COLO668 (cell line): ENCODE measurements around the gene UGT1A9.

Source experiments
- DNase-seq: peaks from one replicate; lab custom pipeline; 2025; ENCODE audit not compliant: unreplicated experiment; lab: John Stamatoyannopoulos, UW

UGT1A9 gene

GRCh38 chr2:233795735-233796171, 124.1 kb downstream of the UGT1A9 start:
- no peak for DNase-seq

GRCh38 chr2:233796254-233796653, 124.6 kb downstream of the UGT1A9 start:
- no peak for DNase-seq

- no peak for DNase-seq
These were observed 126.8 kb downstream of the UGT1A9 start for GRCh38 chr2:233798335-233799086.

DNA sequence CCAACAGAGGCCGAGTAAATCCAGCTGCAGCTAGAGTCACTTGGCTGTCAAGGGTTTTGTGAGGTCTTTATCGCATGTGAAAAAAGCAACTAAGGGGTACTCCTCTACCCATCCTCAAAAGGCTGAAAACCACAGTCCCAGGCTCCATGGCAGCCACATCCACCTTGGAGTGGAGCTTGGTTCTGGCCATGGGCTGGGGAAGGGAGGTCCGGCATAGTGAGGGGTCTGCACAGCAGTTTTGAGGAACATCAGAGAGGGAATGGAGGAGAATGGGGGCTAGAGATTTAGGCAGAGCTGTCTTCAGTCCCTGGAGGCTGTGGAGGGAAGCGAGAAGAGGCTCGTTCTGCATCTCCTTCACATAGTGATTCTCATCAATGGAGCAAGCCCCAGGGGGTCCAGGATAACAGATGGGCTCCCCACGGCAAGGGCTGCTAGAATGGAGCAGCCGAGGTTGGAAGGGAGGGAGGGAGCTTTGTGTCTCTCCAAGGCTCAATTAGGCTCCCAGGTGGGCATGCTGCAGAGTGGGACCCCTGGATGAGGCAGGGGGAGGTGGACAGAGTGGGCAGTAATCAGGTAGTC, 127.5 kb downstream of the UGT1A9 start:
- DNase-seq, result no peak

- DNase-seq, result no peak
These were observed 128.0 kb downstream of the UGT1A9 start for GRCh38 chr2:233799716-233800115.

GRCh38 chr2:233800208-233800607, 128.5 kb downstream of the UGT1A9 start:
- no peak for DNase-seq

- DNase-seq, result no peak
These were observed 129.8 kb downstream of the UGT1A9 start for GRCh38 chr2:233801357-233802131.

GRCh38 chr2:233802132-233802815, 130.6 kb downstream of the UGT1A9 start:
- DNase-seq, result no peak

GRCh38 chr2:233803292-233803911, 131.7 kb downstream of the UGT1A9 start:
- DNase-seq, result no peak

GRCh38 chr2:233803994-233804393, 132.3 kb downstream of the UGT1A9 start:
- DNase-seq, result no peak

DNA sequence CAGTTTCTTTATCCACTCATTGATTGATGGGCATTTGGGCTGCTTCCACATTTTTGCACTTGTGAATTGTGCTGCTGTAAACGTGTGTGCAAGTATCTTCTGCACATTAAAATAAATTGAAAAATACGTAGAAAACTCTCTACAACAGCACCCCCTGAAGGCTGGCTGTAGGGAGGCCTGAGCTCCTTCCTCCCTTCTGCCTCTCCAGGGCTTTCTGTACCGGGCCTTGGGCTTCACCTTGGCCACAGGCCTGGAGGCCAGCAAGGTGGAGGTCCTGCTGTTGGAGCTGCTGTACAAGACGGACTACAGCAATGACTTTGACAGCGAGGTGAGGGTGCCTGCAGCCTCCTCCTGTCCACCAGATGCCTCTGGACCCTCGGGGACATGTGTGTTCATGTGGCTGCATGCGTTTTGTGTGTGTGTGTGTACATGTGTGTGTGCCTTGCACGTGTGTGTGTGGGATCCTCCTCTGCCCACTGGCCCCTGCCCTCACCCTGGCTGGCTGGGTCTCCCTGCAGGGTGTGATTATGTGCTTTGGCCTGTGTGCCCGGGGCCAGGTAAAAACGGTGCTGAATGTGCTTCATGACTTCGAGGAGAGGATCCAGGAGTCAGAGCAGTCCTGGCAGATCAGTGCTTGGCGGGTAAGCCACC, 135.6 kb downstream of the UGT1A9 start:
- DNase-seq, result no peak

DNA sequence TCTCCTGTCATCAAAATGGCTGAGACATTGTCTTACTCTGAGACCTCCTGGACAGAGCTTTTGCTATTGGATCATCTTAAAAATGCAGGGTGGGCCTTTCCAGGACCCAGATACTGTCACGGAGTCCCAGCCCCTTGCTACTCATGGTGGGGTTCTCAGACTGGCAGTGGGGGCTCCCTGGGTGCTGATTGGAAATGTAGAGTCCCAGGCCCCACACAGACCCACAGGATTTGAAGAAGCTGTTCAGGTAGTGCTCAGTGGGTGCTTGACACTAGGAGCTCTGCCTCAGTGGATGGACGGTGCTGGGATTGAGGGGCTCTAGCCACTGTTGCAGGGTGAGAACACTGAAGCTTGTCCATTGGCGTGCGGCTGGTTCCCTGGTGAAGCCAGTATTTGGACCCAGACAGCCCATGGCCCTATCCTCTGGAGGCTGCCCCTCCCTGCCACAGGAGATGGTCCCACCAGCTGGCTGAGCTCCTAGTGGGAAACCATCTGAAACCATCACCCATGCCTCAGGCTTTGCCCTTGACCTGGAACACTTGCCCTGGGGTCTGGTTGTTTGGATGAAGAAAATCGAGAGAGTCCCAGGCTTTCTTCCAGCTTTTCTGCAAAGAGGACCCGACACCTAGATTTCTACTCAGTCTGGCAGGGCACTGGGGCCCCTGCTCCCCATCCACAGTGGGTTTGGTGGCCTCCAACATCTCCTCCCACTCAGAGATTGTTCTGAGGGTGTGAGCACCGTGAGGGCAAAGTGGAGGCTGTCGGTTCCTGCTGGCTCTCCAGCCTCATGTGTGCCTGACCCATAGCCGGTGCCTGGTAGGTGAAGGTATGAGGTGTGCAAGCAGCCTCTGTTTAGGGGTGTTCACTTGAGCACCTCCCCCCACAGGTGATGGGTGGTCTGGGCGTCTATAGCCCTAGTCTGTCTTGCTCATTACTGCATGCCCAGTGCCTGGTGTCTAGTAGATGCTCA, 136.6 kb downstream of the UGT1A9 start:
- DNase-seq, result no peak

DNA sequence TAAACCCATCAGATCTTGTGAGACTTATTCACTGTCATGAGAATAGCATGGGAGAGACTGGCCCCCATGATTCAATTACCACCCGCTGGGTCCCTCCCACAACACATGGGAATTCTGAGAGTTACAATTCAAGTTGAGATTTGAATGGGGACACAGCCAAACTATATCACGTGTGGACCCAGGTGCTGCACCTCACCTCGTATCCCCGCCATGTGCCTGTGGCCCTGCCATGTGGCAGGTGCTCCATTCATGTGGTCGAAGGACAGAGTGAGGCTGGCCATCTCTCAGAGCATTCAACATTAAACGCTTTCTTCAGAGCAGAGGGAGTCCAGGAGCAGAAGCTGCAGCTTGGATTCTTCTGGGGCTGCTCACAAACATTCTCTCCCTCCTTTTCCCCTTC, 138.7 kb downstream of the UGT1A9 start:
- no peak for DNase-seq

DNA sequence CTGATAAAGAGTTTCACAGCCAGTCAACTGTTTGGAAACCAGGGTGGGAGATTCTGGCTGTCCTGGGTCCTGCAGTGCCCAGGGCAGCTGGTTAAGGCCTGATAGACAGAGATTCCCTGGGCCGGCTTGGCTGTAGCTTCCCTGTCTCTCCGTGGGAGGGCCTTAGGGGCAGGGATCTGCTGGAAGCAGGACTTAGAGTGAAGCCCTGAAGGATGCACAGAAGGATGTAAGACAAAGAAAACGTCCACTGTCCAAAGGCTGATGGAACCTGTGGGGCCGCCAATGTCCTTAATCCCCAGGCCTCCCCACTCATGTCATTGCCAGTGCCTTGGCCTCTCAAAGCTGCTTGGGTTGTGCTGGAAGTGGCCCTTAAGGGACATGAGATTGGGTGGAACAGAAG, 139.4 kb downstream of the UGT1A9 start:
- DNase-seq, result no peak

DNA sequence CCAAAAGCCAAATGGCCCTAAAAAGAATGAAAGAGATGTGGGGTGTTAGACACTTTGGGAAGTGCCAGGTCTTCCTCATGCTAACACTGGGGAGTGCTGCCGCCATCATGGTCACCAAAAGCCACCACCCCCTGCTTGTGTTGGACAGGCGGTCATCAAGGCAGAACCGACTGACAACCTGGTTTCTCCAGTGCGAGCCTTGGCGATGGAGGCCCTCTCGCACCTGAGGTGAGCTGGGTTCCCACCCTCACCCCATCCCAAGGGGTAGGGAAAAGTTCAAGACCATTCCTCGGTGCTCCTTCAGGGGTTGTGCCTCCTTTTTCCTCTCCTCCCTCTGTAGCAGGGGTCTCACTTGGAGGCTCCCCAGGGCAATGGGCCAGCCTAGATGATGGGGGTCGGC, 140.0 kb downstream of the UGT1A9 start:
- no peak for DNase-seq

DNA sequence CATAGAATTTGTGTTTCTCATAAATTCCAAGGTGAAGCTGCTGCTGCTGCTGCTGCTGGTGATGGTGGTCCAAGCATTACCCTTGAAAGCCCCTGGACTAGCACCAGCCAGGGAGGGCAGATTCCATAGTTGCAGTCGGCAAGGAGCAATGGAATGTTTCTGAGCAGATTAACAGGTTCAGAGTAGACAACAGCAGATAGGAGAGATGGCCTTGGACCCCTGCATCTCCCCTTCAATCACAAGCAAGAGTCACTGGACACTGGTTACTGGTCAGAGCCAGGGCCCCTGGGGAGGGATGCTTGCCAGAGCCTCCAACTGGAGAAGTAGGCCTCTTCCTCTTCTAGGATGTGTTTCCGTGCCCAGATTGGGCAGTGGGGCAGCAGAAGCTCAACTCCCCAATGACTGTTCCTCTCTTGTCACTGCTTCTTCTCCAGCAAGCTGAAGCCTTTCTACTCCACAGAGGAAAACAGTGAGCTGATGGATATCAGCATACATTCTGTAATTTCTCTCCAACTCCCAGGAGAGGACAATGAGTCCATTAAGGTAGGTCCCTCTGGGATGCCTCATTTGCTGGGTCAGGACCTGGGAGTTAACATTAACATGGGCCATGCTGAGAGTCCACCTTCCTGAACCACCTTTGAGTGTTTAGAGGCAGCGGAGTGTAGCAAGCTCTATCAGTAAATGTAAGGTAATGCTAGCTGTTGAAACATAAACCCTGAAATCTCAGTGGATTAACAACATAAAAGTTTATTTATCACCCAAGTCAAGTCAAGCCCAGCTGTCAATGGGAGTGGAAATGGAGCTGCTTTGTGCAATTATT, 141.7 kb downstream of the UGT1A9 start:
- no peak for DNase-seq

DNA sequence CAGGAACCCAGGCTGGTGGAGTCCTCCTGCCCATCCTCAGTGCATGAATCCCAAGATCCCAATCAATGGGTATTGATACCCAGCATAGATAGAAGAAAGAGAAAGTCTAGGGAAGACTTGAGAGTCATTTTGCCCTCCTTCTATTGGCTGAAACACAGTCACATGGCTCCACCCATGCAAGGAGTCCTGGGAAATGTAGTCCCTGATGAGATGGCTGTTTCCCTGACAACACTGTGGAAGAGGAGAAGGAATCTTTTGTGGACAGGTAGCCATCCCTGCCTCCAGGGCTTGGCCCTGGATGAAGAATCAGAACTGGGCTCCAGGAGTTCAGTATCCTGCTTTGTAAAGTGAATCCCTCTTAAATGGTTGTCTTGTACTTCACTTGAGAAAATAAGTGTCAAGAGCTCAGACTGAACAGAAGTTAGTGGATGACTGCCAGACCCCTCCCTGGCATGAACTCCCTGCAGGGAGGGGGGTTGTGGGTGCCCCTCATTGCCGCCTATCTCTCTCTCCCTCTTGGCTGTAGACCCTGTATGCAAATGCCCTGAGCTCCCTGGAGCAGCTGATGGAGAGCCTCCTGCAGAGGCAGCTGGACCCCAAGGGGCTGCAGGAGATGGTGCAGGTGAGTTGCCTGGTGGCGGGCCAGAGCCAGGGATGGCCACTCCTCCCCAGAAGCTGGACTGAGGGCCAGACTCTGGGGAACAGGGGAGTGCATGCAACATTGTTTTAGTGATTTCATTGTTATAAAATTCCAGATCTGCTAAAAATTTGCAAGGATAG, 142.5 kb downstream of the UGT1A9 start:
- DNase-seq, result no peak

DNA sequence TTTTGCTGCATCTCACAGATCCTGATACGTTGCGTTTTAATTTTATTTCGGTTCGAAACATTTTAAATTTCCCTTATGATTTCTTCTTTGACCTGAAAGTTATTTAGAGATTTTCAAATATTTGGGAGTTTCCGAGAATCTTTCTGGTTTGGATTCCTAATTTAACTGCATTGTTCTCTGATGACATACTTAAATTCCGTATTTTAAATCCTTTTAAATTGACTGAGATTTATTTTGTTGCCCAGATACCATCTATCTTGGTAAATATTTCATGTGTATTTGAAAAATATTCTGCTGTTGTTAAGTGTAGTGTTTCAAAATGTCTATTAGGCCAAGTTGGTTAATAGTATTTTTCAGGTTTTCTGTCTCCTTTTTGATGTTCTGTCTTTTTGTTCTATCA, 144.2 kb downstream of the UGT1A9 start:
- DNase-seq, result no peak
